ENCODE data around the gene FAM107B. TPM values are rescaled to one million over a fixed set of nuclear protein-coding genes. Genes with fewer than 3 reads are reported as not detected.
A peak's percentile ranks its signal among the peaks of the same experiment; 100 is the strongest.

Gene FAM107B
- total and polyA plus RNA-seq, 2 of the 4 experiments (the other 2 are of a cell fraction) = 26.4 to 27.1 TPM

DNA sequence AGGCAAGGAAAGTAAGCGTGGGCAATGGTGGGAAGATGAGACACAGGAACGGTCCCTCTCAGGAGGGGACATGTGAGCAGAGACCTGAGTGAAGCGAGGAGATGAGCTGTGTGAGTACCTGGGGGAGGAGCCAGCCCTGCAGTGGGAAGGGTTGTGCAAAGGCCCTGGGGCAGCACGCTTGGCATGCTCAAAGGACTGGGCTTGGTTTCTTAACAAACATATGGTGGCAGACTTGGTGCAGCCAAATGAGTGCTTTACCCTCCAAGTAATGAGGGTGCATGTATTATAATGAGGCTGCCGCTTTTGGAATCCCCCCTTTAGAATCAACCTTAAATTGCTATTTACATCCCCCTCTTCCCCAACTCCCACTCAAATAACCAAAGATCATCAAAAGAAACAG is 291.3 kb downstream of the FAM107B start:
- Histone ChIP-seq H4K20me1 (ENCODE audit: insufficient read depth, low read length) (no peaks in the 10 kb centered on the region), H3K4ac (ENCODE audit: low read depth, low read length) (no peak overlapping the region), H3K9me1 (ENCODE audit: insufficient read depth, low read length) (peaks cover 8% of the 10 kb centered on the region; the same call in 1 of the 2 replicates), H2BK5ac (ENCODE audit: low read depth, low read length, poor library complexity, severe bottlenecking) (no peak overlapping the region), H3K56ac (ENCODE audit: extremely low read depth, insufficient read depth, low read length) (no peak overlapping the region), H3K4me1 (ENCODE audit: control insufficient read depth, insufficient read depth, low read length) (peaks cover 10% of the 10 kb centered on the region), H3K36me3 (ENCODE audit: control insufficient read depth, insufficient read depth, low read length) (no peaks in the 10 kb centered on the region), H3K14ac (replicated peaks; ENCODE audit: low read depth, low read length) (no peak overlapping the region), H3K23ac (ENCODE audit: low read depth, low read length) (no peak overlapping the region), H4K5ac (ENCODE audit: low read depth, low read length) (no peak overlapping the region), H3K27ac (ENCODE audit: insufficient read depth, low read length) (no peak overlapping the region), H3K18ac (ENCODE audit: low read depth, low read length) (no peak overlapping the region), H2BK120ac (ENCODE audit: low read depth, low read length) (no peak overlapping the region), H2AFZ (replicated peaks; ENCODE audit: low read length, poor library complexity) (no peak overlapping the region), H3K9ac (ENCODE audit: low read depth, low read length) (no peak overlapping the region), H3K9me3 (ENCODE audit: control insufficient read depth, insufficient read depth, low read length) (no peaks in the 10 kb centered on the region), H2BK15ac (ENCODE audit: low read depth, low read length) (peak overlapping the region; percentile 37; the same call in 1 of the 3 replicates), H3K79me1 (ENCODE audit: low read depth in 1 of 2, low read length in 2 of 2) (no peaks in the 10 kb centered on the region), H2AK9ac (replicated peaks; ENCODE audit: low read depth, low read length, poor library complexity) (no peak overlapping the region), H4K91ac (ENCODE audit: insufficient read depth, low read depth, low read length) (no peak overlapping the region; the same call in 1 of the 2 replicates), H2AK5ac (ENCODE audit: low read depth, low read length) (peak overlapping the region; percentile 15; the same call in 1 of the 2 replicates), H4K8ac (ENCODE audit: low read depth in 2 of 2, low read length in 2 of 2) (no peak overlapping the region), H2BK20ac (ENCODE audit: low read depth, low read length) (no peak overlapping the region), H3K4me2 (ENCODE audit: low read depth, low read length) (no peak overlapping the region), H3K4me3 (ENCODE audit: insufficient read depth, low read depth, low read length) (no peak overlapping the region), H3K27me3 (ENCODE audit: control insufficient read depth, insufficient read depth, low read length) (no peaks in the 10 kb centered on the region)
- no peak for ATAC-seq (ENCODE audit: low read depth)
- ChIA-PET POLR2A (ENCODE audit: unreplicated experiment) (no interaction called here), CTCF (no interaction called here)
- BruUV-seq (replicated peaks) = no TSS peak
- no peak for DNase-seq
- WGBS, 2 experiments (ENCODE audit: extremely low coverage in 2 of 2, insufficient read length in 1 of 2) = 91% methylated on average over 4 of the region's 5 CpGs; no CpG with 5 or more reads in 1 of the 2 experiments
- TF ChIP-seq RAD21 (IDR thresholded peaks at IDR 0.05; ENCODE audit: low read length) = no peak
- TF ChIP-seq POLR2A (IDR thresholded peaks at IDR 0.05; ENCODE audit: low read depth, low read length) = no peak
- no peak for TF ChIP-seq NFE2L2 (IDR thresholded peaks at IDR 0.05; ENCODE audit: low read depth, low read length)
- no peak for TF ChIP-seq FOS (IDR thresholded peaks at IDR 0.05; ENCODE audit: low read depth, low read length)
- no peak for TF ChIP-seq BHLHE40 (IDR thresholded peaks at IDR 0.05; ENCODE audit: low read depth, low read length)
- no peak for TF ChIP-seq SMC3 (IDR thresholded peaks at IDR 0.05; ENCODE audit: low read depth, low read length)
- no peak for TF ChIP-seq MXI1 (IDR thresholded peaks at IDR 0.05; ENCODE audit: borderline replicate concordance, low read depth, low read length)
- TF ChIP-seq CHD1 (IDR thresholded peaks at IDR 0.05; ENCODE audit: low read depth, low read length) = no peak
- TF ChIP-seq CEBPB (IDR thresholded peaks at IDR 0.05; ENCODE audit: low read depth, low read length) = no peak
- TF ChIP-seq MAZ (IDR thresholded peaks at IDR 0.05; ENCODE audit: borderline replicate concordance, low read depth, low read length) = no peak
- TF ChIP-seq, protein P1, sequence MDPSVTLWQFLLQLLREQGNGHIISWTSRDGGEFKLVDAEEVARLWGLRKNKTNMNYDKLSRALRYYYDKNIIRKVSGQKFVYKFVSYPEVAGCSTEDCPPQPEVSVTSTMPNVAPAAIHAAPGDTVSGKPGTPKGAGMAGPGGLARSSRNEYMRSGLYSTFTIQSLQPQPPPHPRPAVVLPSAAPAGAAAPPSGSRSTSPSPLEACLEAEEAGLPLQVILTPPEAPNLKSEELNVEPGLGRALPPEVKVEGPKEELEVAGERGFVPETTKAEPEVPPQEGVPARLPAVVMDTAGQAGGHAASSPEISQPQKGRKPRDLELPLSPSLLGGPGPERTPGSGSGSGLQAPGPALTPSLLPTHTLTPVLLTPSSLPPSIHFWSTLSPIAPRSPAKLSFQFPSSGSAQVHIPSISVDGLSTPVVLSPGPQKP (IDR thresholded peaks at IDR 0.05; ENCODE audit: borderline replicate concordance, low read depth, low read length) = no peak
- TF ChIP-seq, protein P2, sequence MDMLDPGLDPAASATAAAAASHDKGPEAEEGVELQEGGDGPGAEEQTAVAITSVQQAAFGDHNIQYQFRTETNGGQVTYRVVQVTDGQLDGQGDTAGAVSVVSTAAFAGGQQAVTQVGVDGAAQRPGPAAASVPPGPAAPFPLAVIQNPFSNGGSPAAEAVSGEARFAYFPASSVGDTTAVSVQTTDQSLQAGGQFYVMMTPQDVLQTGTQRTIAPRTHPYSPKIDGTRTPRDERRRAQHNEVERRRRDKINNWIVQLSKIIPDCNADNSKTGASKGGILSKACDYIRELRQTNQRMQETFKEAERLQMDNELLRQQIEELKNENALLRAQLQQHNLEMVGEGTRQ (IDR thresholded peaks at IDR 0.05; ENCODE audit: low read depth, low read length) = no peak
- TF ChIP-seq, protein P3, sequence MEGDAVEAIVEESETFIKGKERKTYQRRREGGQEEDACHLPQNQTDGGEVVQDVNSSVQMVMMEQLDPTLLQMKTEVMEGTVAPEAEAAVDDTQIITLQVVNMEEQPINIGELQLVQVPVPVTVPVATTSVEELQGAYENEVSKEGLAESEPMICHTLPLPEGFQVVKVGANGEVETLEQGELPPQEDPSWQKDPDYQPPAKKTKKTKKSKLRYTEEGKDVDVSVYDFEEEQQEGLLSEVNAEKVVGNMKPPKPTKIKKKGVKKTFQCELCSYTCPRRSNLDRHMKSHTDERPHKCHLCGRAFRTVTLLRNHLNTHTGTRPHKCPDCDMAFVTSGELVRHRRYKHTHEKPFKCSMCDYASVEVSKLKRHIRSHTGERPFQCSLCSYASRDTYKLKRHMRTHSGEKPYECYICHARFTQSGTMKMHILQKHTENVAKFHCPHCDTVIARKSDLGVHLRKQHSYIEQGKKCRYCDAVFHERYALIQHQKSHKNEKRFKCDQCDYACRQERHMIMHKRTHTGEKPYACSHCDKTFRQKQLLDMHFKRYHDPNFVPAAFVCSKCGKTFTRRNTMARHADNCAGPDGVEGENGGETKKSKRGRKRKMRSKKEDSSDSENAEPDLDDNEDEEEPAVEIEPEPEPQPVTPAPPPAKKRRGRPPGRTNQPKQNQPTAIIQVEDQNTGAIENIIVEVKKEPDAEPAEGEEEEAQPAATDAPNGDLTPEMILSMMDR (conservative IDR thresholded peaks at IDR 0.05; ENCODE audit: low read depth, low read length) = no peak
- no peak for TF ChIP-seq RFX5 (IDR thresholded peaks at IDR 0.05; ENCODE audit: low read depth, low read length)
- no peak for TF ChIP-seq RCOR1 (IDR thresholded peaks at IDR 0.05; ENCODE audit: insufficient replicate concordance, low read length)
- no peak for TF ChIP-seq MAFK (IDR thresholded peaks at IDR 0.05; ENCODE audit: low read depth, low read length)
- dilution Hi-C loops (cut with HindIII; ENCODE audit: low sequenced_read_pairs, unreplicated experiment) = no loop called here
- intact Hi-C loops (cut with micrococcal nuclease) = no loop called here
- in situ Hi-C loops (cut with MboI; ENCODE audit: low sequenced_read_pairs) = loop anchor here (10.0 kb wide), 1 partner anchor 689 kb away; no protein-coding TSS in a partner anchor

Measured in IMR-90 (cell line).